T-helper 17 cell (primary cell): ENCODE measurements around the gene RNFT1. TPM values are rescaled to one million over a fixed set of nuclear protein-coding genes. Genes with fewer than 3 reads are reported as not detected.
"Not testable (repeated sequence)": the region's sequence is repeated elsewhere in the genome, so short reads cannot be mapped to it uniquely, and the experiment has no call there.

Experiments used
- ATAC-seq: fragments of 150-1000 bp; cut with Tn5 transposase; 2 replicates; pipeline ENCODE4 v1.10.0; 2021; ENCODE audit warnings: mild to moderate bottlenecking, moderate library complexity
- DNase-seq, 3 donors: peaks; one replicate each; pipeline versions ENCODE4 v3.0.0 to v3.0.0-alpha.2; 2020 to 2021
- H3K9me3 ChIP-seq: one replicate; pipeline ENCODE4 v1.7.0; 2013; ENCODE audit warnings: low read length, mild to moderate bottlenecking; ENCODE audit not compliant: control insufficient read depth, poor library complexity, severe bottlenecking
- H3K27ac Mint-ChIP-seq: one replicate; pipeline ENCODE4 v1.8.0; 2022; ENCODE audit warnings: mild to moderate bottlenecking, moderate library complexity, mixed read lengths
- H3K27me3 Mint-ChIP-seq: one replicate; pipeline ENCODE4 v1.8.0; 2022; ENCODE audit warnings: mixed read lengths
- H3K36me3 Mint-ChIP-seq: one replicate; pipeline ENCODE4 v1.8.0; 2022; ENCODE audit warnings: low read depth, mixed read lengths
- H3K4me1 Mint-ChIP-seq: one replicate; pipeline ENCODE4 v1.8.0; 2022; ENCODE audit warnings: mild to moderate bottlenecking, mixed read lengths
- H3K4me3 Mint-ChIP-seq: one replicate; pipeline ENCODE4 v1.8.0; 2022; ENCODE audit warnings: mild to moderate bottlenecking, moderate library complexity, mixed read lengths
- total RNA-seq, 4 donors: library from RNA in 2 of 4; stranded (reverse) in 2 of 4; gene quantifications; one replicate each; pipeline ENCODE4 v1.2.3 and lab custom pipeline; 2022 to 2026

Gene RNFT1
- total RNA-seq, 2 donors from 2014 or later = 21.9 to 27.5 TPM

GRCh38 chr17:59959574-59959973 lies 5.0 kb downstream of the RNFT1 start:
- ATAC-seq, H3K9me3 ChIP-seq, H3K27me3 Mint-ChIP-seq, H3K4me3 Mint-ChIP-seq, DNase-seq, H3K36me3 Mint-ChIP-seq: not testable (repeated sequence)
- peaks cover 13% of the 10 kb centered on the region for H3K4me1 Mint-ChIP-seq
- peak overlapping the region; percentile 87 for H3K27ac Mint-ChIP-seq

GRCh38 chr17:59954856-59955255 lies 9.7 kb downstream of the RNFT1 start:
- Mint-ChIP-seq H3K4me1 (peaks cover 15% of the 10 kb centered on the region), H3K27ac (no peak overlapping the region), H3K36me3 (peaks cover 6% of the 10 kb centered on the region), H3K4me3 (no peak overlapping the region), H3K27me3 (no peaks in the 10 kb centered on the region)
- no peaks in the 10 kb centered on the region for H3K9me3 ChIP-seq
- ATAC-seq (no peak), DNase-seq (no peak)

- Mint-ChIP-seq H3K36me3 (peaks cover 9% of the 10 kb centered on the region), H3K27ac (no peak overlapping the region)
- no peak for ATAC-seq
Observed at GRCh38 chr17:59950049-59950448, 14.5 kb downstream of the RNFT1 start.

GRCh38 chr17:59947310-59947709 lies 17.2 kb downstream of the RNFT1 start:
- DNase-seq, H3K27me3 Mint-ChIP-seq, H3K9me3 ChIP-seq, ATAC-seq, H3K36me3 Mint-ChIP-seq, H3K4me3 Mint-ChIP-seq: not testable (repeated sequence)
- Mint-ChIP-seq H3K4me1 (peaks cover 12% of the 10 kb centered on the region), H3K27ac (peak overlapping the region; percentile 14)

More at GRCh38 chr17:59950049-59950448, 14.5 kb downstream of the RNFT1 start:
- Mint-ChIP-seq H3K4me1 (peaks cover 12% of the 10 kb centered on the region), H3K4me3 (no peak overlapping the region), H3K27me3 (no peaks in the 10 kb centered on the region)
- no peaks in the 10 kb centered on the region for H3K9me3 ChIP-seq
- DNase-seq = no peak

- not testable (repeated sequence) for ATAC-seq, H3K9me3 ChIP-seq, H3K4me1 Mint-ChIP-seq, H3K36me3 Mint-ChIP-seq, H3K27ac Mint-ChIP-seq, DNase-seq, H3K27me3 Mint-ChIP-seq
- H3K4me3 Mint-ChIP-seq = peak overlapping the region; percentile 7
Observed at GRCh38 chr17:59946433-59946832, 18.1 kb downstream of the RNFT1 start.

GRCh38 chr17:59941131-59941530 lies 23.4 kb downstream of the RNFT1 start:
- H3K9me3 ChIP-seq = no peaks in the 10 kb centered on the region
- Mint-ChIP-seq H3K27ac (no peak overlapping the region), H3K27me3 (no peaks in the 10 kb centered on the region), H3K36me3 (peaks cover 9% of the 10 kb centered on the region), H3K4me3 (no peak overlapping the region), H3K4me1 (peaks cover 9% of the 10 kb centered on the region)
- DNase-seq (no peak), ATAC-seq (no peak)

- not testable (repeated sequence) for ATAC-seq, H3K4me1 Mint-ChIP-seq
- H3K27ac Mint-ChIP-seq = peak overlapping the region; percentile 67
Observed at GRCh38 chr17:59940697-59941096, 23.8 kb downstream of the RNFT1 start.

GRCh38 chr17:59933317-59933716 lies 31.2 kb downstream of the RNFT1 start:
- not testable (repeated sequence) for DNase-seq, ATAC-seq, H3K4me3 Mint-ChIP-seq, H3K9me3 ChIP-seq, H3K27ac Mint-ChIP-seq, H3K36me3 Mint-ChIP-seq, H3K27me3 Mint-ChIP-seq, H3K4me1 Mint-ChIP-seq

More at GRCh38 chr17:59940697-59941096, 23.8 kb downstream of the RNFT1 start:
- not testable (repeated sequence) for H3K27me3 Mint-ChIP-seq, H3K4me3 Mint-ChIP-seq, H3K36me3 Mint-ChIP-seq, H3K9me3 ChIP-seq, DNase-seq

GRCh38 chr17:59930768-59931167 lies 33.8 kb downstream of the RNFT1 start:
- not testable (repeated sequence) for DNase-seq, H3K9me3 ChIP-seq, H3K27me3 Mint-ChIP-seq, ATAC-seq, H3K4me1 Mint-ChIP-seq, H3K4me3 Mint-ChIP-seq, H3K27ac Mint-ChIP-seq, H3K36me3 Mint-ChIP-seq

- not testable (repeated sequence) for H3K27me3 Mint-ChIP-seq, DNase-seq, H3K27ac Mint-ChIP-seq, H3K4me3 Mint-ChIP-seq, H3K9me3 ChIP-seq, ATAC-seq, H3K4me1 Mint-ChIP-seq, H3K36me3 Mint-ChIP-seq
Observed at GRCh38 chr17:59930121-59930520, 34.4 kb downstream of the RNFT1 start.

GRCh38 chr17:59920637-59921036 lies 43.9 kb downstream of the RNFT1 start:
- not testable (repeated sequence) for H3K4me3 Mint-ChIP-seq, H3K4me1 Mint-ChIP-seq, DNase-seq, H3K27me3 Mint-ChIP-seq, H3K27ac Mint-ChIP-seq, ATAC-seq, H3K9me3 ChIP-seq
- H3K36me3 Mint-ChIP-seq = peaks cover 13% of the 10 kb centered on the region

- H3K9me3 ChIP-seq = no peaks in the 10 kb centered on the region
- Mint-ChIP-seq H3K4me3 (no peak overlapping the region), H3K4me1 (peaks cover 9% of the 10 kb centered on the region), H3K36me3 (peaks cover 10% of the 10 kb centered on the region), H3K27ac (peak overlapping the region; percentile 3), H3K27me3 (no peaks in the 10 kb centered on the region)
- ATAC-seq = no peak
- no peak for DNase-seq
Observed at GRCh38 chr17:59916446-59916845, 48.1 kb downstream of the RNFT1 start.

GRCh38 chr17:59914274-59914854 lies 50.2 kb downstream of the RNFT1 start:
- no peak overlapping the region for H3K4me3 Mint-ChIP-seq
- no peak overlapping the region for H3K27ac Mint-ChIP-seq
- DNase-seq (no peak), ATAC-seq (peak; percentile 69)
- no peaks in the 10 kb centered on the region for H3K9me3 ChIP-seq
- peaks cover 7% of the 10 kb centered on the region for H3K4me1 Mint-ChIP-seq
- H3K27me3 Mint-ChIP-seq = no peaks in the 10 kb centered on the region
- peaks cover 8% of the 10 kb centered on the region for H3K36me3 Mint-ChIP-seq

GRCh38 chr17:59907467-59907866 lies 57.1 kb downstream of the RNFT1 start:
- Mint-ChIP-seq H3K4me3 (no peak overlapping the region), H3K27ac (no peak overlapping the region), H3K27me3 (no peaks in the 10 kb centered on the region), H3K36me3 (peaks cover 3% of the 10 kb centered on the region), H3K4me1 (peaks cover 15% of the 10 kb centered on the region)
- no peak for ATAC-seq
- H3K9me3 ChIP-seq = no peaks in the 10 kb centered on the region
- no peak for DNase-seq
